ENCODE results near the gene GRAP. TPM values are rescaled to one million over a fixed set of nuclear protein-coding genes. Genes with fewer than 3 reads are reported as not detected.
"Not testable (repeated sequence)": the region's sequence is repeated elsewhere in the genome, so short reads cannot be mapped to it uniquely, and the experiment has no call there.

GRAP gene
- total RNA-seq, 1 experiment from 2014 or later: 0.21 TPM

DNA sequence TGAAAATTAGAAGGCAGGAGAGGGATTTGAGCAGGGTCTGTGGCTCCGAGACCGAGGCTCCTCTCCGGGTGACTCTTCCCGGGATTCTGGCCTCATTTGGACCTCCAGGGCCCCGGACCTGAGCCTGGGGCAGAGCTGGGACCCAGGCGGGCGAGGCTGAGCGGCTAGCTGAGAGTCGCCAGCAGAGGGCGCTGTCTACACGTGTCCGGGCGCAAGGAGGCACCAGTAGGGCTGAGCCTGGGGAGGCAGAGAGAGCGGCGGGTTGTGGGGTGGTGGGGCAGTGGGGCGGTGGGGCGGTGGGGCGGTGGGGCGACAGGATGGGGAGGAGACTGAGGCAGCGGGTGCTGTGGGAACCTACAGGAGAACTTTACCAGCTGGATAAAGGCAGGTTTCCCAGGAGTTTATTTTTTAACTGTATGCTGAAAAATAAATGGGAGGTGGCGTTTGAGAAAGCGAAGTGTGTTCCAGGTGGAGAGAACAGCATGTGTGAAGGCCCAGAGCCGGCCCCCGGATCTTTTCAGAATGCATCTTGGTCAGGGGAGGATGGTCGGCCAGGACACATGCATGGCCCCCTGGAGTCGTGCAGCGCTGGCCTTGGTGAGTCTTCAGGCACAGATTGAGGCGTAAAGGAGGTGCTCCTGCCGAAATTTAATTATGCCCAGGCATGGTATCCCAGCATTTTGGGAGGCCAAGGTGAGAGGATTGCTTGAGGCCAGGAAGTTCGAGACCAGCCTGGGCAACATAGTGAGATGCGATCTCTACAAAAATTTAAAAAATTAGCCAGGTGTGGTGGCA is 29.8 kb upstream of the GRAP start:
- in situ Hi-C loops (cut with HindIII; ENCODE audit: low pct_unique_long_range_greater_than_20kb, low sequenced_read_pairs); H3K36me3 ChIP-seq (ENCODE audit: control insufficient read depth, insufficient read depth, low read length); H3K4me3 ChIP-seq (ENCODE audit: low read depth in 2 of 2, low read length in 2 of 2); H3K27me3 ChIP-seq (ENCODE audit: control insufficient read depth, insufficient read depth, low read length); CTCF ChIA-PET; BruUV-seq (replicated peaks); intact Hi-C loops (cut with micrococcal nuclease; ENCODE audit: unreplicated experiment); POLR2A ChIA-PET; H3K27ac ChIP-seq (ENCODE audit: low read length); H3K9me3 ChIP-seq (ENCODE audit: control insufficient read depth, insufficient read depth, low read depth, low read length); DNase-seq (ENCODE audit: low read depth, low spot score); H3K4me1 ChIP-seq (ENCODE audit: control insufficient read depth, insufficient read depth, low read length): not testable (repeated sequence)
- peak; percentile 95 for ATAC-seq

DNA sequence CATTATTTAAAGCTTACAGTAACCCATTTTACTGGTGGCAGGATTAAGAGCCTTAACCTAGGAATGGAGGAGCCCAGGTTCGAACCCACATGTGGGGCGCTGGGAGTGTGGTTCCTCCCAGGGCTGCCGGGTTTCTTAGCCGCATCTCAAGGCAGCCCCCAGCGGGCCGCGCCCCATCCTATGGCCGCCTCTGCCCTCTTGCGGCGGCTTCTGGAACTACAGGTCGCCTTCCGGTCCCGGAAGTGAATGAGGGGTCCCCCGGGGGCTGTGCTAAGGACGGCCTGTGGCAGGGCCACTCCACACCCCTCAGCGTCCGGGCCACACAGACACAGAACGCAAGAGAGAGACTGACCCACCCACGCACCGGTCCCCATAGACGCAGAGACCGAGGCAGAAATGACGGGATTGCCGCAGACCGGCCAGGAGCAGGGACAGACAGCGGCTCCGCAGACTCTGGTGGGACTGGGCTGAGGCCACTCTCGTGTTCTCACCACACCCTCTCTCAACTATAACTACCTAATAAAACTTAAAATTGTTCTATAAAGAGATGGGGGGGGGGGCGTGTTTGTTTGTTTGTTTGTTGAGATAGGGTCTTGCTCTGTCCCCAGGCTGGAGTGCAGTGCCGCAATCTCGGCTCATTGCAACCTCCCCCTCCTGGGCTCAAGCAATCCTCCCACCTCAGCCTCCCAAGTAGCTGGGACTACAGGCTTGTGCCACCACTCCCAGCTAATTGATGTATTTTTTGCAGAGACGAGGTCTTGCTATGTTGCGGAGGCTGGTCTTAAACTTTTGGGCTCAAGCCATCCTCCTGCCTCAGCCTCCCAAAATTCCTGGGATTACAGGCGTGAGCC is 23.8 kb upstream of the GRAP start:
- H3K9me3 ChIP-seq (ENCODE audit: control insufficient read depth, insufficient read depth, low read depth, low read length); H3K4me1 ChIP-seq (ENCODE audit: control insufficient read depth, insufficient read depth, low read length); H3K27me3 ChIP-seq (ENCODE audit: control insufficient read depth, insufficient read depth, low read length); DNase-seq (ENCODE audit: low read depth, low spot score); H3K4me3 ChIP-seq (ENCODE audit: low read depth in 2 of 2, low read length in 2 of 2); intact Hi-C loops (cut with micrococcal nuclease; ENCODE audit: unreplicated experiment); CTCF ChIA-PET; POLR2A ChIA-PET; H3K27ac ChIP-seq (ENCODE audit: low read length); BruUV-seq (replicated peaks); in situ Hi-C loops (cut with HindIII; ENCODE audit: low pct_unique_long_range_greater_than_20kb, low sequenced_read_pairs); H3K36me3 ChIP-seq (ENCODE audit: control insufficient read depth, insufficient read depth, low read length): not testable (repeated sequence)
- ATAC-seq: peak; percentile 97

GRCh38 chr17:19064378-19064777 is 17.6 kb upstream of the GRAP start:
- DNase-seq (ENCODE audit: low read depth, low spot score); in situ Hi-C loops (cut with HindIII; ENCODE audit: low pct_unique_long_range_greater_than_20kb, low sequenced_read_pairs); H3K4me1 ChIP-seq (ENCODE audit: control insufficient read depth, insufficient read depth, low read length); H3K27ac ChIP-seq (ENCODE audit: low read length); BruUV-seq (replicated peaks); H3K4me3 ChIP-seq (ENCODE audit: low read depth in 2 of 2, low read length in 2 of 2); POLR2A ChIA-PET; CTCF ChIA-PET; intact Hi-C loops (cut with micrococcal nuclease; ENCODE audit: unreplicated experiment); H3K36me3 ChIP-seq (ENCODE audit: control insufficient read depth, insufficient read depth, low read length); H3K27me3 ChIP-seq (ENCODE audit: control insufficient read depth, insufficient read depth, low read length); H3K9me3 ChIP-seq (ENCODE audit: control insufficient read depth, insufficient read depth, low read depth, low read length); ATAC-seq: not testable (repeated sequence)

DNA sequence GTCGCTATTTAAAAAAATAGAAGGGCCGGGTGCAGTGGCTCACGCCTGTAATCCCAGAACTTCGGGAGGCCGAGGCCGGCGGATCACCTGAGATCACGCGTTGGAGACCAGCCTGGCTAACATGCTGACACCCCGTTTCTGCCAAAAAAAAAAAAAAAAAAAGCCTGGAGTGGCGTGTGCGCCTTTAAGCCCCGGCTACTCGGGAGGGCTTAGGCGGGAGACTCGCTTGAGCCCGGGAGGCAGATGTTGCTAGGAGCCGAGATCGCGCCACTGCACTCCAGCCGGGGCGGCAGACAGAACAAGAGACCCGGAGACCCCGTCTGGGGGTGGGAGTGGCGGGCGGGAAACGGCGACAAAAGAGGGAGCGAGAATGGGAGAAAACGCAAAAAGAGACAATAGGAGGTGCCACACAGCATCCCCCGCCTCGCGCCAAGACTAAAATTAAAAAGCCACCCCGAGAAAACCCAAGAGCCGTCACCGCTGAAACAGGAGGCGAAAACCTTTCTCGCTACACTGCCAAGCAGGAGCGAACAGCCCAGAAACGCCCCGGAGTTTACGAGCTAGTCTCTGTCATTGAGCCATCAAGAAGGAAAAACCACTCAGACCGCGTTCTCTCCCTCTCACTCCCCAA is 16.7 kb upstream of the GRAP start:
- TF ChIP-seq POLR2AphosphoS5 (IDR thresholded peaks at IDR 0.05; ENCODE audit: low read depth, low read length): peak; percentile 75
- POLR2A ChIA-PET; intact Hi-C loops (cut with micrococcal nuclease; ENCODE audit: unreplicated experiment); H3K4me1 ChIP-seq (ENCODE audit: control insufficient read depth, insufficient read depth, low read length); H3K27me3 ChIP-seq (ENCODE audit: control insufficient read depth, insufficient read depth, low read length); in situ Hi-C loops (cut with HindIII; ENCODE audit: low pct_unique_long_range_greater_than_20kb, low sequenced_read_pairs); H3K27ac ChIP-seq (ENCODE audit: low read length); H3K36me3 ChIP-seq (ENCODE audit: control insufficient read depth, insufficient read depth, low read length); CTCF ChIA-PET; H3K4me3 ChIP-seq (ENCODE audit: low read depth in 2 of 2, low read length in 2 of 2); H3K9me3 ChIP-seq (ENCODE audit: control insufficient read depth, insufficient read depth, low read depth, low read length); DNase-seq (ENCODE audit: low read depth, low spot score): not testable (repeated sequence)
- ATAC-seq: peak; percentile 76
- TSS peak; percentile 100 for BruUV-seq (replicated peaks)

DNA sequence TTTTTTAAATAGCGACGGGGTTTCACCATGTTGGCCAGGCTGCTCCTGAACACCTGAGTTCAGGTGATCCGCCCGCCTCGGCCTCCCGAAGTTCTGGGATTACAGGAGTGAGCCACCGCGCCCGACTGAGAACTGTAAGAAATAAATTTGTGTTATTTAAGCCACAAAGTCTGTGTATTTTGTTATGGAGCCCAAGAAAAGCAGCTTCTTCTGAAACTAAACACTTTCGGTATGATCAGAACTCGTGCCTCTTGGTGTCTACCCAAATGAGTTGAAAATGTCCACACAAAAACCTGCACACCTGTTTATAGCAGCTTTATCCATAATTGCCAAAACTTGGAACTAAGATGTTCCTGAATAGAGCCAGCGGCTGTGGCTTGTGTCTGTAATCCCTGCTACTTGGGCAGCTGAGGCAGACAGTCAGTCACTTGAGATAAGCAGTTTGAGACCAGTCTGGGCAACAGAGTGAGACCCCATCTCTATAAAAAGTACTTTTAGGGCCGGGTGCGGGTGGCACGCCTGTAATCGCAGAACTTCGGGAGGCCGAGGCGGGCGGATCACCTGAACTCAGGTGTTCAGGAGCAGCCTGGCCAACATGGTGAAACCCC is 16.1 kb upstream of the GRAP start:
- H3K4me3 ChIP-seq (ENCODE audit: low read depth in 2 of 2, low read length in 2 of 2); CTCF ChIA-PET; H3K36me3 ChIP-seq (ENCODE audit: control insufficient read depth, insufficient read depth, low read length); in situ Hi-C loops (cut with HindIII; ENCODE audit: low pct_unique_long_range_greater_than_20kb, low sequenced_read_pairs); intact Hi-C loops (cut with micrococcal nuclease; ENCODE audit: unreplicated experiment); DNase-seq (ENCODE audit: low read depth, low spot score); H3K9me3 ChIP-seq (ENCODE audit: control insufficient read depth, insufficient read depth, low read depth, low read length); H3K4me1 ChIP-seq (ENCODE audit: control insufficient read depth, insufficient read depth, low read length); POLR2A ChIA-PET; H3K27me3 ChIP-seq (ENCODE audit: control insufficient read depth, insufficient read depth, low read length); H3K27ac ChIP-seq (ENCODE audit: low read length): not testable (repeated sequence)
- BruUV-seq (replicated peaks): TSS peak; percentile 99
- ATAC-seq: peak; percentile 95

DNA sequence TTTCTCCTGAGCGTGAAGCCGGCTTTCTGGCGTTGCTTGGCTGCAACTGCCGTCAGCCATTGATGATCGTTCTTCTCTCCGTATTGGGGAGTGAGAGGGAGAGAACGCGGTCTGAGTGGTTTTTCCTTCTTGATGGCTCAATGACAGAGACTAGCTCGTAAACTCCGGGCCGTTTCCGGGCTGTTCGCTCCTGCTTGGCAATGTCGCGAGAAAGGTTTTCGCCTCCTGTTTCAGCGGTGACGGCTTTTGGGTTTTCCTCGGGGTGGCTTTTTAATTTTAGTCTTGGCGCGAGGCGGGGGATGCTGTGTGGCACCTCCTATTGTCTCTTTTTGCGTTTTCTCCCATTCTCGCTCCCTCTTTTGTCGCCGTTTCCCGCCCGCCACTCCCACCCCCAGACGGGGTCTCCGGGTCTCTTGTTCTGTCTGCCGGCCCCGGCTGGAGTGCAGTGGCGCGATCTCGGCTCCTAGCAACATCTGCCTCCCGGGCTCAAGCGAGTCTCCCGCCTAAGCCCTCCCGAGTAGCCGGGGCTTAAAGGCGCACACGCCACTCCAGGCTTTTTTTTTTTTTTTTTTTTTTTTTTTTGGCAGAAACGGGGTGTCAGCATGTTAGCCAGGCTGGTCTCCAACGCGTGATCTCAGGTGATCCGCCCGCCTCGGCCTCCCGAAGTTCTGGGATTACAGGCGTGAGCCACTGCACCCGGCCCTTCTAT is 15.4 kb upstream of the GRAP start:
- H3K4me1 ChIP-seq (ENCODE audit: control insufficient read depth, insufficient read depth, low read length); DNase-seq (ENCODE audit: low read depth, low spot score); H3K27me3 ChIP-seq (ENCODE audit: control insufficient read depth, insufficient read depth, low read length); CTCF ChIA-PET; in situ Hi-C loops (cut with HindIII; ENCODE audit: low pct_unique_long_range_greater_than_20kb, low sequenced_read_pairs); H3K4me3 ChIP-seq (ENCODE audit: low read depth in 2 of 2, low read length in 2 of 2); H3K36me3 ChIP-seq (ENCODE audit: control insufficient read depth, insufficient read depth, low read length); POLR2A ChIA-PET; BruUV-seq (replicated peaks); H3K27ac ChIP-seq (ENCODE audit: low read length); intact Hi-C loops (cut with micrococcal nuclease; ENCODE audit: unreplicated experiment); H3K9me3 ChIP-seq (ENCODE audit: control insufficient read depth, insufficient read depth, low read depth, low read length): not testable (repeated sequence)
- ATAC-seq: peak; percentile 22

Measured in Panc1 (cell line).